GM12878 (cell line): ENCODE measurements around the gene PLEKHA5. TPM values are rescaled to one million over a fixed set of nuclear protein-coding genes. Genes with fewer than 3 reads are reported as not detected.

Experiments
- ATAC-seq: fragments of 200-7000 bp; cut with Tn5 transposase; 3 replicates; pipeline ENCODE4 v1.9.1; 2020; ENCODE audit warnings: mild to moderate bottlenecking, moderate library complexity
- BruUV-seq: library from RNA; stranded (reverse); fragments of 400-500 nt; replicated peaks from 2 replicates; lab custom pipeline; 2021; lab: Mats Ljungman, UMichigan
- CTCF ChIA-PET: fragments of 300-600 bp; sonication (Branson Sonifier 250); formaldehyde crosslinking; extraction: SDS; loops from one replicate; lab custom pipeline; 2021; ENCODE audit warnings: inconsistent platforms; lab: Yijun Ruan, JAX
- POLR2A ChIA-PET: fragments of 350-600 bp; formaldehyde crosslinking; extraction: SDS; loops from one replicate; lab custom pipeline; 2021; ENCODE audit warnings: inconsistent platforms; lab: Charles Lee
- RAD21 ChIA-PET: fragments of 300-600 bp; sonication (Branson Sonifier 250); formaldehyde crosslinking; loops from one replicate; lab custom pipeline; 2023; ENCODE audit warnings: antibody characterized with exemption; ENCODE audit not compliant: unreplicated experiment; lab: Charles Lee
- SMC1A ChIA-PET: fragments of 300-600 bp; sonication (Branson Sonifier 250); formaldehyde crosslinking; loops from one replicate; lab custom pipeline; 2023; ENCODE audit not compliant: unreplicated experiment, uncharacterized antibody; lab: Charles Lee
- DNase-seq: peaks from one replicate; pipeline ENCODE4 v3.0.0-alpha.2; 2011; ENCODE audit warnings: low read depth, low spot score
- FAIRE-seq: peaks from 3 replicates; lab custom pipeline; 2011; peaks lifted over from hg19 to GRCh38; lab: Jason Lieb, UNC
- H2AFZ ChIP-seq: 2 replicates; pipeline ENCODE4 v1.6.0; 2011; ENCODE audit warnings: low read depth, low read length, control low read depth; ENCODE audit not compliant: control insufficient read depth
- H3K27ac ChIP-seq: 2 replicates; pipeline ENCODE4 v1.5.1; 2011; ENCODE audit warnings: control low read depth; ENCODE audit not compliant: control insufficient read depth, insufficient read depth
- H3K27me3 ChIP-seq, 2 experiments: replicated peaks in 1 of 2; 2 replicates each; pipeline versions ENCODE4 v1.6.0 to v1.6.1; 2011; ENCODE audit warnings: low read length in 1 of 2; ENCODE audit not compliant: control insufficient read depth in 2 of 2, insufficient read depth in 2 of 2
- H3K36me3 ChIP-seq, 2 experiments: 2 replicates each; pipeline ENCODE4 v1.5.1; 2011; ENCODE audit warnings: low read length in 1 of 2; ENCODE audit not compliant: control insufficient read depth in 2 of 2, insufficient read depth in 2 of 2
- H3K4me1 ChIP-seq: 2 replicates; pipeline ENCODE4 v1.6.1; 2011; ENCODE audit warnings: mild to moderate bottlenecking, low read length, moderate library complexity, mixed read lengths; ENCODE audit not compliant: control insufficient read depth, insufficient read depth
- H3K4me2 ChIP-seq: 2 replicates; pipeline ENCODE4 v1.6.0; 2011; ENCODE audit warnings: control low read depth; ENCODE audit not compliant: control insufficient read depth, insufficient read depth
- H3K4me3 ChIP-seq: fragments of 200-600 bp; sonication (generic); 2 replicates; pipeline ENCODE4 v1.5.1; 2016
- H3K79me2 ChIP-seq: 2 replicates; pipeline ENCODE4 v1.6.0; 2011; ENCODE audit warnings: low read length; ENCODE audit not compliant: control insufficient read depth, insufficient read depth
- H3K9ac ChIP-seq: 2 replicates; pipeline ENCODE4 v1.8.0; 2011; ENCODE audit warnings: low read length, control low read depth, mixed read lengths; ENCODE audit not compliant: control insufficient read depth, insufficient read depth
- H3K9me3 ChIP-seq: replicated peaks from 3 replicates; pipeline ENCODE4 v1.5.1; 2011; ENCODE audit warnings: mild to moderate bottlenecking, low read length; ENCODE audit not compliant: control insufficient read depth, insufficient read depth
- H4K20me1 ChIP-seq: 2 replicates; pipeline ENCODE4 v1.6.0; 2011; ENCODE audit not compliant: control insufficient read depth, insufficient read depth
- ATF2 ChIP-seq: IDR thresholded peaks from 2 replicates; pipeline ENCODE4 v1.6.1; 2012; ENCODE audit warnings: low read length, inconsistent platforms
- CEBPB ChIP-seq, 2 experiments: fragments of 150-350 bp in 1 of 2; IDR thresholded peaks; 2 replicates each; pipeline ENCODE4 v1.6.1; 2012 to 2014; ENCODE audit warnings: low read depth in 2 of 2, low read length in 2 of 2, borderline replicate concordance in 1 of 2, inconsistent platforms in 1 of 2
- E2F8 ChIP-seq: fragments of 450-650 bp; IDR thresholded peaks from 2 replicates; pipeline ENCODE4 v1.6.1; 2018; ENCODE audit warnings: mild to moderate bottlenecking, low read depth, moderate library complexity; ENCODE audit not compliant: partially characterized antibody
- FOS ChIP-seq: IDR thresholded peaks from 3 replicates; pipeline ENCODE4 v1.6.1; 2011; ENCODE audit warnings: borderline replicate concordance; ENCODE audit not compliant: insufficient read length; ENCODE audit errors: extremely low read depth
- JUNB ChIP-seq: IDR thresholded peaks from 2 replicates; pipeline ENCODE4 v1.6.1; 2016; ENCODE audit warnings: antibody characterized with exemption, mild to moderate bottlenecking
- JUND ChIP-seq: IDR thresholded peaks from 2 replicates; pipeline ENCODE4 v1.6.1; 2012; ENCODE audit warnings: low read depth, mild to moderate bottlenecking, low read length, improper control_type of control experiment, moderate library complexity
- KLF5 ChIP-seq: fragments of 450-650 bp; IDR thresholded peaks from 2 replicates; pipeline ENCODE4 v1.6.1; 2014; ENCODE audit warnings: mild to moderate bottlenecking; ENCODE audit not compliant: partially characterized antibody
- NR2C1 ChIP-seq: fragments of 450-650 bp; IDR thresholded peaks from 2 replicates; pipeline ENCODE4 v1.6.1; 2017; ENCODE audit warnings: antibody characterized with exemption, mild to moderate bottlenecking, moderate library complexity
- NRF1 ChIP-seq: conservative IDR thresholded peaks from 2 replicates; pipeline ENCODE4 v1.6.1; 2011; ENCODE audit warnings: mild to moderate bottlenecking, low read depth, low read length, improper control_type of control experiment
- POLR2A ChIP-seq: IDR thresholded peaks from 2 replicates; pipeline ENCODE4 v1.6.1; 2011; ENCODE audit warnings: low read depth, mild to moderate bottlenecking, low read length
- SKIL ChIP-seq: fragments of 450-650 bp; IDR thresholded peaks from 2 replicates; pipeline ENCODE4 v1.6.1; 2017; ENCODE audit warnings: mild to moderate bottlenecking, low read depth, inconsistent platforms; ENCODE audit not compliant: poor library complexity, severe bottlenecking
- TCF12 ChIP-seq: IDR thresholded peaks from 2 replicates; pipeline ENCODE4 v1.6.1; 2011; ENCODE audit warnings: low read depth, mild to moderate bottlenecking, low read length
- ZNF384 ChIP-seq: IDR thresholded peaks from 2 replicates; pipeline ENCODE4 v1.6.1; 2012; ENCODE audit warnings: low read depth, mild to moderate bottlenecking, low read length, improper control_type of control experiment, borderline replicate concordance
- WGBS: methylation state at CpG from one replicate; pipeline ENCODE4 v1.1.6; 2016; ENCODE audit warnings: low lambda C conversion rate; ENCODE audit not compliant: insufficient replicate concordance, insufficient coverage; ENCODE audit errors: missing lambda C conversion rate; 5-methylcytosine and 5-hydroxymethylcytosine counted together
- in situ Hi-C: fragments of 300-500 bp; cut with MboI; formaldehyde crosslinking; loops from 9 replicates; pipeline ENCODE4 v1.14.3; 2018; ENCODE audit warnings: mixed read lengths
- intact Hi-C: fragments of 100-400 bp; cut with micrococcal nuclease; formaldehyde crosslinking; loops from one replicate; pipeline ENCODE4 v1.14.2; 2022; ENCODE audit not compliant: unreplicated experiment
- polyA plus RNA-seq, 11 experiments: library from polyadenylated mRNA; depleted of rRNA in 4 of 11; unstranded in 6 of 11; stranded (reverse) in 5 of 11; fragments of >200 nt; fragmentation: Nextera tagmentation in 4 of 11; fragmentation: Illumina TruSeq in 1 of 11; extraction: Ambion mirVana in 4 of 11; extraction: Trizol in 1 of 11; gene quantifications; 1 replicate in 1 of 11; 2 replicates in 10 of 11; pipeline versions ENCODE4 v1.2.1 to v1.2.3, GENCODE V29; 2011 to 2016; ENCODE audit warnings: inconsistent platforms in 2 of 11, missing spikeins in 2 of 11, low read depth in 1 of 11
- total RNA-seq, 4 experiments: library from RNA; depleted of rRNA in 3 of 4; stranded (reverse); fragments of >200 nt in 3 of 4; fragmentation: Illumina TruSeq in 1 of 4; extraction: Trizol in 1 of 4; gene quantifications; 2 replicates each; pipeline versions ENCODE4 v1.2.1 to v1.2.3, GENCODE V29; 2013 to 2021
- TF ChIP-seq, protein P1 (sequence below): IDR thresholded peaks from 2 replicates; pipeline ENCODE4 v1.6.1; 2012; ENCODE audit warnings: low read depth, low read length, improper control_type of control experiment
- TF ChIP-seq, protein P2 (sequence below): fragments of 450-650 bp; IDR thresholded peaks from 2 replicates; pipeline ENCODE4 v1.6.1; 2017; ENCODE audit warnings: borderline replicate concordance

Gene PLEKHA5
- total and polyA plus RNA-seq, 10 of the 15 experiments (the other 5 are each of a cell fraction or from before 2014, with no cell fraction given): 0.09 to 0.33 (median 0.18) TPM; not detected in 3

GRCh38 chr12:19215115-19215514 lies 85.6 kb downstream of the PLEKHA5 start (continued):
- TF ChIP-seq E2F8 (no peak), JUNB (no peak)

DNA sequence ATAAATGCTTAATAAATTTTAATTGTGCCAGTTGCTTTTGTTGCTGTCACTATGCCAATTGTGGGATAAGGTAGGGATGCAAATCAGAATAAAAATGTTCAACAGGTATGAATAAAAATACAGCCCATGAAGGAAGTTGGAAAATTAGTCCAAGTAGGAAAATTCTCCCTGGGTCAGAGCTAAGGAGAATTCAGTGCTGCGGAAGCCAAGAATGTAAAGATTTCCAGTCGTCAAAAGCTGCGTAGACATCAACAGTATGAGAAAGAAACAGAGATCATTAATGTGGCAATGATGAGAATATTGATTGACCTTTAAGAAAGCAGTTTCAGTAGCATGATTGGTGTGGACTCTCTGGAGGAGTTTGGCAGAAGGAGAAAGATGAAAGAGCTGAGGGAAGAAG lies 87.9 kb downstream of the PLEKHA5 start:
- no TSS peak for BruUV-seq
- Histone ChIP-seq H3K36me3 (no peaks in the 10 kb centered on the region), H3K27ac (no peak overlapping the region), H3K27me3 (no peaks in the 10 kb centered on the region), H3K4me3 (no peak overlapping the region), H3K79me2 (no peaks in the 10 kb centered on the region), H4K20me1 (no peaks in the 10 kb centered on the region), H3K9ac (no peak overlapping the region), H3K4me1 (no peaks in the 10 kb centered on the region), H2AFZ (no peak overlapping the region), H3K9me3 (no peaks in the 10 kb centered on the region), H3K4me2 (no peak overlapping the region)
- RAD21 ChIA-PET: no interaction called here
- CTCF ChIA-PET: interaction anchor here (1.1 kb wide), 1 partner anchor 31 kb away, joined by 3 read pairs; no protein-coding TSS in a partner anchor
- 56% methylated on average over 3 of the region's 3 CpGs for WGBS
- POLR2A ChIA-PET: no interaction called here
- in situ Hi-C loops: no loop called here
- DNase-seq (no peak), FAIRE-seq (no peak), ATAC-seq (no peak)
- SMC1A ChIA-PET: no interaction called here
- intact Hi-C loops: no loop called here
- TF ChIP-seq, protein P1, sequence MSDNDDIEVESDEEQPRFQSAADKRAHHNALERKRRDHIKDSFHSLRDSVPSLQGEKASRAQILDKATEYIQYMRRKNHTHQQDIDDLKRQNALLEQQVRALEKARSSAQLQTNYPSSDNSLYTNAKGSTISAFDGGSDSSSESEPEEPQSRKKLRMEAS: no peak
- TF ChIP-seq JUND (no peak), TCF12 (no peak), POLR2A (no peak), ZNF384 (no peak), ATF2 (no peak), NR2C1 (no peak), SKIL (no peak), CEBPB (IDR thresholded peaks at IDR 0.05; ENCODE audit: borderline replicate concordance in 1 of 2, low read depth in 2 of 2, low read length in 2 of 2) (no peak), FOS (no peak), KLF5 (no peak), NRF1 (no peak)
- TF ChIP-seq, protein P2, sequence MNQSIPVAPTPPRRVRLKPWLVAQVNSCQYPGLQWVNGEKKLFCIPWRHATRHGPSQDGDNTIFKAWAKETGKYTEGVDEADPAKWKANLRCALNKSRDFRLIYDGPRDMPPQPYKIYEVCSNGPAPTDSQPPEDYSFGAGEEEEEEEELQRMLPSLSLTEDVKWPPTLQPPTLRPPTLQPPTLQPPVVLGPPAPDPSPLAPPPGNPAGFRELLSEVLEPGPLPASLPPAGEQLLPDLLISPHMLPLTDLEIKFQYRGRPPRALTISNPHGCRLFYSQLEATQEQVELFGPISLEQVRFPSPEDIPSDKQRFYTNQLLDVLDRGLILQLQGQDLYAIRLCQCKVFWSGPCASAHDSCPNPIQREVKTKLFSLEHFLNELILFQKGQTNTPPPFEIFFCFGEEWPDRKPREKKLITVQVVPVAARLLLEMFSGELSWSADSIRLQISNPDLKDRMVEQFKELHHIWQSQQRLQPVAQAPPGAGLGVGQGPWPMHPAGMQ: no peak
